SU-DHL-6 (cell line): ENCODE results near the gene IRF1.

ENCODE experiments used
- H2AFZ ChIP-seq: fragments of 200-600 bp; sonication (generic); 2 replicates; pipeline ENCODE4 v1.6.1; 2014; ENCODE audit warnings: low read depth, mild to moderate bottlenecking, moderate library complexity, mixed read lengths, antibody characterized with exemption, low read length; ENCODE audit not compliant: severe bottlenecking
- H3F3A ChIP-seq: fragments of 200-600 bp; shearing (Covaris generic); 2 replicates; pipeline ENCODE4 v1.6.0; 2016; ENCODE audit warnings: antibody characterized with exemption, mild to moderate bottlenecking; ENCODE audit not compliant: insufficient read depth
- H3K27ac ChIP-seq: fragments of 200-600 bp; sonication (generic); 2 replicates; pipeline ENCODE4 v1.5.1; 2016; ENCODE audit warnings: low read depth, mild to moderate bottlenecking, low read length, moderate library complexity, mixed read lengths
- H3K27me3 ChIP-seq: fragments of 200-600 bp; sonication (generic), shearing (Covaris generic); 2 replicates; pipeline ENCODE4 v1.6.0; 2014; ENCODE audit warnings: mild to moderate bottlenecking, low read length
- H3K36me3 ChIP-seq: fragments of 200-600 bp; sonication (generic); 2 replicates; pipeline ENCODE4 v1.6.1; 2014; ENCODE audit warnings: mild to moderate bottlenecking, low read length, mixed read lengths
- H3K4me2 ChIP-seq: fragments of 300-600, 200-600 bp; shearing (Covaris generic), sonication (generic); 2 replicates; pipeline ENCODE4 v1.6.0; 2014; ENCODE audit warnings: low read length, low read depth, mild to moderate bottlenecking; ENCODE audit not compliant: poor library complexity, severe bottlenecking
- H3K4me3 ChIP-seq: fragments of 200-600 bp; sonication (generic); 2 replicates; pipeline ENCODE4 v1.5.1; 2014; ENCODE audit warnings: antibody characterized with exemption, low read length, mild to moderate bottlenecking, mixed read lengths; ENCODE audit not compliant: insufficient read depth, poor library complexity, severe bottlenecking
- H3K79me2 ChIP-seq: fragments of 200-600 bp; sonication (generic); 2 replicates; pipeline ENCODE4 v1.6.1; 2014; ENCODE audit warnings: mild to moderate bottlenecking, low read length, moderate library complexity; ENCODE audit not compliant: insufficient read depth
- H3K9ac ChIP-seq: fragments of 200-600 bp; sonication (generic); 2 replicates; pipeline ENCODE4 v1.7.0; 2014; ENCODE audit warnings: mild to moderate bottlenecking, low read length
- H3K9me2 ChIP-seq: fragments of 200-600 bp; sonication (generic); replicated peaks from 2 replicates; pipeline ENCODE4 v1.6.1; 2014; ENCODE audit warnings: low read length; ENCODE audit not compliant: insufficient read depth
- H3K9me3 ChIP-seq: fragments of 200-600 bp; sonication (generic); 2 replicates; pipeline ENCODE4 v1.6.1; 2014; ENCODE audit warnings: low read length, mixed read lengths; ENCODE audit not compliant: insufficient read depth
- H4K20me1 ChIP-seq: fragments of 200-600 bp; sonication (generic); 2 replicates; pipeline ENCODE4 v1.6.1; 2014; ENCODE audit warnings: low read depth, mild to moderate bottlenecking, antibody characterized with exemption, low read length, moderate library complexity, mixed read lengths
- EZH2phosphoT487 ChIP-seq: fragments of 200-600 bp; sonication (generic), shearing (Covaris generic); conservative IDR thresholded peaks from 2 replicates; pipeline ENCODE4 v1.6.1; 2018; ENCODE audit warnings: mild to moderate bottlenecking, antibody characterized with exemption, low read length, moderate library complexity, mixed read lengths
- TF ChIP-seq, protein P1 (sequence below): fragments of 200-600 bp; sonication (generic); IDR thresholded peaks from one replicate; pipeline ENCODE4 v1.5.1; 2017; ENCODE audit warnings: antibody characterized with exemption, mild to moderate bottlenecking, low read length, moderate library complexity; ENCODE audit not compliant: insufficient read depth, poor library complexity, severe bottlenecking

Gene IRF1

DNA sequence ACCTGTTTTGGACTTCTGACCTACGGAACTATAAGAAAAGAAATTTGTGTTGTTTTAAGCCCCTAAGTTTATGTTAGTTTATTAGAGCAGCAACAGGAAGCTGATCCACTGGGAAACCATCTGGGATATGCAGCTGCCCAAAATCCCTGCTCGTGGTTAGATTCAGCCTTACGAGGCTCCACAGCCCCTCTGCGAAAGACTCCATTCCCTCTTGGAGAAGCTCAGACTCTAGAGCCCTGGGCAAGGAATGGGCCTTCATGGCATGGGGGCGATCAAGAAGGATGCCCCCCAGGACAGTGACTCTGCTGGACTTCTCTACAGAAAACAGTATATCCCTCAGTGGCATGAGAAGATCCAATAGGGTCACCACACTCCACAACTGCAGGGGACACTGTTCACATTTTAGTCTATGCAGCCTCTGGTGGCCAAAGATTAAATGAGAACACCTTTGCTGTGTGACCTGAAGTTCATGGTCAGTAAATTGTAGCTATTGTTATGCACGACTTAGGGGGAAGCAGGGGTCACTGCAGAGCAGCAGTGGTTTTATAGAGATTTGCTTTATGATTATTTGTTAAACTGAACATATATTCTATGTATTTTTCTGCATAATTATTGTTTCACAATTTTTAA, 21.1 kb downstream of the IRF1 start:
- no peaks in the 10 kb centered on the region for H3K27me3 ChIP-seq
- no peak overlapping the region for H3K9ac ChIP-seq
- H3K79me2 ChIP-seq, result no peaks in the 10 kb centered on the region
- no peak overlapping the region for H3K4me3 ChIP-seq
- H3K9me3 ChIP-seq, result no peaks in the 10 kb centered on the region
- no peaks in the 10 kb centered on the region for H3K9me2 ChIP-seq
- no peak overlapping the region for H3K27ac ChIP-seq
- H3F3A ChIP-seq, result no peaks in the 10 kb centered on the region
- no peak overlapping the region for H2AFZ ChIP-seq
- H4K20me1 ChIP-seq, result no peaks in the 10 kb centered on the region
- no peak for TF ChIP-seq EZH2phosphoT487
- TF ChIP-seq, protein P1, sequence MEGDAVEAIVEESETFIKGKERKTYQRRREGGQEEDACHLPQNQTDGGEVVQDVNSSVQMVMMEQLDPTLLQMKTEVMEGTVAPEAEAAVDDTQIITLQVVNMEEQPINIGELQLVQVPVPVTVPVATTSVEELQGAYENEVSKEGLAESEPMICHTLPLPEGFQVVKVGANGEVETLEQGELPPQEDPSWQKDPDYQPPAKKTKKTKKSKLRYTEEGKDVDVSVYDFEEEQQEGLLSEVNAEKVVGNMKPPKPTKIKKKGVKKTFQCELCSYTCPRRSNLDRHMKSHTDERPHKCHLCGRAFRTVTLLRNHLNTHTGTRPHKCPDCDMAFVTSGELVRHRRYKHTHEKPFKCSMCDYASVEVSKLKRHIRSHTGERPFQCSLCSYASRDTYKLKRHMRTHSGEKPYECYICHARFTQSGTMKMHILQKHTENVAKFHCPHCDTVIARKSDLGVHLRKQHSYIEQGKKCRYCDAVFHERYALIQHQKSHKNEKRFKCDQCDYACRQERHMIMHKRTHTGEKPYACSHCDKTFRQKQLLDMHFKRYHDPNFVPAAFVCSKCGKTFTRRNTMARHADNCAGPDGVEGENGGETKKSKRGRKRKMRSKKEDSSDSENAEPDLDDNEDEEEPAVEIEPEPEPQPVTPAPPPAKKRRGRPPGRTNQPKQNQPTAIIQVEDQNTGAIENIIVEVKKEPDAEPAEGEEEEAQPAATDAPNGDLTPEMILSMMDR, result no peak
- no peak overlapping the region for H3K4me2 ChIP-seq
- H3K36me3 ChIP-seq, result no peaks in the 10 kb centered on the region

DNA sequence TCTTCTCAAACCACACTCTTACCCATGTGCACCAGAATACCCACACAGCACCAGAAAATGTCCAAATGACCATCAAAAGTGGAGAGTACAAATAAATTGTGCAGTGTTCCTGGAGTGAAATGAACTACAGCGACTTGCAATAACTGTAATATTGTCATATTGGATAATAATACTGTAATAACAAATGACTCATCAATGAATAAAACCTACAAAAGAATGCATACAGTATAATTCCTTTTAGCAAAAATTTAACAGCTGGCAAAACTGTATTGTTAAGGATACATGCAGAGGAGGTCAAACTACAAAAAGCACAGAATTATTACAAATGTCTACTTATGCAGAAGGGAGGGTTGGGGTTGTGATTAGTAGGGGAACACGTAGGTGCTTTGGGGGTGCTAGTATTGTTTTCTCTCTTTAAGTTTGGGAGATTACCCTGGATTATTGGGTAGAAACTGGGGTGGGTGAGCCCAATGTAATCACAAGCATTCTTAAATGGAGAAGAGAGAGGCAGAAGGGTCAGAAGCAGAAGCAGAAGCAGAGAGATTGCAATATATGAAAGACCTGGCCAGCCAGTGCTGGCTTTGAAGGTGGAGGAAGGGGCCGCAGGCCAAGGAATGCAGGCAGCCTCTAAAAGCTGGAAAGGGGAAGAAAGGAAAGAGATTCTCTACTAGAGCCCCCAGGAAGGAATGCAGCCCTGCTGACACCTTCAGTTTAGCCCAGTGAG, 21.8 kb downstream of the IRF1 start:
- no peaks in the 10 kb centered on the region for H3K27me3 ChIP-seq
- H3K4me3 ChIP-seq, result no peak overlapping the region
- no peaks in the 10 kb centered on the region for H3K79me2 ChIP-seq
- no peak overlapping the region for H3K4me2 ChIP-seq
- no peaks in the 10 kb centered on the region for H3F3A ChIP-seq
- H2AFZ ChIP-seq, result no peak overlapping the region
- no peaks in the 10 kb centered on the region for H3K36me3 ChIP-seq
- no peaks in the 10 kb centered on the region for H4K20me1 ChIP-seq
- no peak overlapping the region for H3K27ac ChIP-seq
- no peaks in the 10 kb centered on the region for H3K9me2 ChIP-seq
- H3K9me3 ChIP-seq, result no peaks in the 10 kb centered on the region
- TF ChIP-seq, protein P1, result no peak
- no peak for TF ChIP-seq EZH2phosphoT487
- no peak overlapping the region for H3K9ac ChIP-seq

DNA sequence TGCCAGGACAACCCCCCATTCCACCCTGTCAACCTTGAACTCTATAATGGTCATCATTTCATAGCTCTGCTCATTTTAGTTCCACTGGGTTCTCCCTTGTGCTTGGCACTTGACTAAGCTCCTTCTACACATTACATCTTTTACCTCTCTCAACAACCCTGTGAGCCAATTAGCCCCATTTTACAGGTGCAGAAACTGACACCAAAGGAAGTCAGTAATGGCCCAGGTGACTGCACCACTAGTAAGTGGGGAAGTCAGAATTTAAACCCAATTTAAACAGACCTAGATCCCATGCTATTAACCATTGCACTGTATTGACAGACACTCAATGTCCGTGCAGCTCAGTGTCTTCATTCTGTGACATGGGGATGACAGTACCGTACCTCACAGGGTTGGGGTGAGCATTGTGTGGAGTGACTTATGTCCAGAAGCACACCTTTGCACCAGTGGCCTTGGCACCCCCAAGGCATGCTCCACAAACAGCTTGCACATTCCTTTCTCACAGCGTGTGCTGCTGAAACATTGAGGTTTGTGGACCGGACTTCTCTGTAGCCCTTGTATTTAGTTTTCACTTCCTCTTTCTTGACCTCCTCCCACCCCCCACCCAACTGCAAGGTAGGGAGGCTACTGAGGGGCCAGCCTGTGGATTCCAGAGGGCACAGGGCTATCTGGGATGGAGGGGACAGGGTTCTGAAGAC, 23.1 kb downstream of the IRF1 start:
- Histone ChIP-seq H3K9me3 (no peaks in the 10 kb centered on the region), H3K9me2 (no peaks in the 10 kb centered on the region), H3K36me3 (no peaks in the 10 kb centered on the region), H3F3A (no peaks in the 10 kb centered on the region), H3K27me3 (no peaks in the 10 kb centered on the region), H3K27ac (no peak overlapping the region), H3K9ac (no peak overlapping the region), H3K79me2 (no peaks in the 10 kb centered on the region), H3K4me3 (no peak overlapping the region), H3K4me2 (no peak overlapping the region), H2AFZ (no peak overlapping the region), H4K20me1 (no peaks in the 10 kb centered on the region)
- TF ChIP-seq, protein P1, result no peak
- no peak for TF ChIP-seq EZH2phosphoT487
